GM19395 (cell line): Measurements from ENCODE around the gene HNRNPC.
"Not testable (repeated sequence)": the region's sequence is repeated elsewhere in the genome, so short reads cannot be mapped to it uniquely, and the experiment has no call there.

ENCODE experiments used
- ATAC-seq: cut with Tn5 transposase; IDR thresholded peaks from one replicate; pipeline ENCODE4 v1.9.1; 2021; ENCODE audit warnings: mild to moderate bottlenecking, moderate library complexity; ENCODE audit not compliant: unreplicated experiment

Gene HNRNPC

GRCh38 chr14:21272661-21273060 is 3.4 kb upstream of the HNRNPC start:
- ATAC-seq, result not testable (repeated sequence)

- ATAC-seq, result no peak
Observed at GRCh38 chr14:21268617-21269251, 508 bp downstream of the HNRNPC start.

- ATAC-seq, result no peak
Observed at GRCh38 chr14:21267886-21268616, 1.2 kb downstream of the HNRNPC start.

GRCh38 chr14:21267431-21267845 is 1.8 kb downstream of the HNRNPC start:
- no peak for ATAC-seq

GRCh38 chr14:21264025-21264801 is 5.0 kb downstream of the HNRNPC start:
- peak; percentile 75 for ATAC-seq

- no peak for ATAC-seq
Observed at GRCh38 chr14:21263284-21264024, 5.8 kb downstream of the HNRNPC start.

GRCh38 chr14:21262410-21262809 is 6.8 kb downstream of the HNRNPC start:
- ATAC-seq, result no peak

GRCh38 chr14:21261824-21262223 is 7.4 kb downstream of the HNRNPC start:
- ATAC-seq, result no peak

- ATAC-seq, result no peak
Observed at GRCh38 chr14:21258889-21259787, 10.1 kb downstream of the HNRNPC start.

- no peak for ATAC-seq
Observed at GRCh38 chr14:21258005-21258888, 11.0 kb downstream of the HNRNPC start.

GRCh38 chr14:21257394-21257909 is 11.8 kb downstream of the HNRNPC start:
- ATAC-seq, result no peak

GRCh38 chr14:21256539-21257393 is 12.5 kb downstream of the HNRNPC start:
- no peak for ATAC-seq

GRCh38 chr14:21256102-21256447 is 13.2 kb downstream of the HNRNPC start:
- not testable (repeated sequence) for ATAC-seq

GRCh38 chr14:21255385-21256101 is 13.7 kb downstream of the HNRNPC start:
- no peak for ATAC-seq

GRCh38 chr14:21252149-21252548 is 17.1 kb downstream of the HNRNPC start:
- ATAC-seq, result no peak

GRCh38 chr14:21251215-21251614 is 18.0 kb downstream of the HNRNPC start:
- ATAC-seq, result no peak

- no peak for ATAC-seq
Observed at GRCh38 chr14:21248739-21249411, 20.4 kb downstream of the HNRNPC start.
